HG02884 (cell line): ENCODE data around the gene VMP1.

Experiments
- ATAC-seq: cut with Tn5 transposase; IDR thresholded peaks from one replicate; pipeline ENCODE4 v1.9.1; 2021; ENCODE audit warnings: mild to moderate bottlenecking, moderate library complexity; ENCODE audit not compliant: unreplicated experiment

Gene VMP1

DNA sequence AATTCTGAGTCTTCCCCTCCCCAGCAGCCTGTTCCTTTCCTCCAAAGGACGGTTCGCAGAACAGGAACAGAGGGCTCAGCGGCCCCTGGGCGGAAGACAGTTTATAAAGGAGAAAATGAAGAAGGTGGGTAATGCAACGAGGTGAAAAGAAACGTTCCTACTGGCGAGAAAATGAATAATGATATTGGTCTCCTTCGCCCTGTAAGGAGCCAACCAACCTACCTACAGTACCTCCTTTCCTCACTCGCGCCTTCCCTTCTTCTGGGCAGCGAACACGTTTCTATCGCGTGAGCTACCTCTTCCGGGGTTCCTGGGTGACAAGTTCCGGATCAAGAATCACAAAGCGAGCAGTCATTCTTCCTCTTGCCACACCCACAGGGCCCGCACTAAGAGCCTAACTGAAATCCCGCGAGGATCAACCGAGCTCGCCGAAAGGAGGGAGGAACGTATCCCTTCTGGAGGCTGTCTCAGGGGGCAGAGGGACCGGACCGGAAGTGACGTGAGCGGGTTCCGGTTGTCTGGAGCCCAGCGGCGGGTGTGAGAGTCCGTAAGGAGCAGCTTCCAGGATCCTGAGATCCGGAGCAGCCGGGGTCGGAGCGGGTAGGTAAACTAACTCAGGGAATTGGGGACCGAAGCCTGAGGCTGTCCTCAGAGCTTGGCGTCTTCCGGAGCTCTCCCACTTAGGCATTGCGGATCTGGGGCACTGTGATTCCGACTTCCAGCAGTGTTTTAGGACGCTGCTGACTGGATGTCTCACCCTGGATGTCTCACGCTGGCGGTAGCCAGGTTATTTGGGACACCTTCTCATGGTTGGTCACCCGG is at the start of gene VMP1, which contains the start of gene PTRH2:
Gene VMP1, plus strand, starts transcription at position 506 of the 822 bp plus-strand sequence. CDS start 23,793 bp downstream, outside the sequence.
Gene PTRH2, minus strand, starts transcription at position 282 of the 822 bp plus-strand sequence. CDS start 9,452 bp downstream, outside the sequence.
- peak; percentile 94 for ATAC-seq

DNA sequence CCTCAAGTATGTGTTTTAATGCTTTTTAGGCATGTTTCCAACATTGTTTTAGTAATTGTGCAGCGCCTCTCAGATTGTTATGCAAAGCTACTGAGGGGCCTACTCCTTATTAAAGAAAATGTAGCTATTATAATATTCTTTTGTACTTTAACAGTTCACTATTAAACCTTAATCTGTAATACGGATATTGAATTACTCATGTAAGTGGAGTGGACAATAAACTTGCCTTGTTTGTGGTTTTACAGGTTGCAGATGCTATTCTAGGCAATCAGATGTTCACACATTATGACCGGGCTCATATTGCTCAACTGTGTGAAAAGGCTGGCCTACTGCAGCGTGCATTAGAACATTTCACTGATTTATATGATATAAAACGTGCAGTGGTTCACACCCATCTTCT is 41.2 kb upstream of the VMP1 start:
- no peak for ATAC-seq

DNA sequence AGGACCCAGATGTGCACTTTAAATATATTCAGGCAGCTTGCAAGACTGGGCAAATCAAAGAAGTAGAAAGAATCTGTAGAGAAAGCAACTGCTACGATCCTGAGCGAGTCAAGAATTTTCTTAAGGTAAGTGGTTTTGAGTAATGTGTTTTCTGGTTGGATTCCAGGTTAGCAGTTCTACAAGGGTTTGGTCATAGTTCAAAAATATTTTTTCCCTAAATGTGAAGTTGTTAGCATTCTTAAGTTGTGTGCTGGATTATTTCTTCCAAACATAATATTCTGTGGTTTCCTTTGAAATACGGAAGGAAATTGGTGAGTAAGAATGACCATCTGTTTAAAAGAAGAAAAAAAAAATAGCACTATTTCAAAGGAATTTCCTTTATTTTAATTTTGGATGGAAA is 38.6 kb upstream of the VMP1 start:
- ATAC-seq = no peak

DNA sequence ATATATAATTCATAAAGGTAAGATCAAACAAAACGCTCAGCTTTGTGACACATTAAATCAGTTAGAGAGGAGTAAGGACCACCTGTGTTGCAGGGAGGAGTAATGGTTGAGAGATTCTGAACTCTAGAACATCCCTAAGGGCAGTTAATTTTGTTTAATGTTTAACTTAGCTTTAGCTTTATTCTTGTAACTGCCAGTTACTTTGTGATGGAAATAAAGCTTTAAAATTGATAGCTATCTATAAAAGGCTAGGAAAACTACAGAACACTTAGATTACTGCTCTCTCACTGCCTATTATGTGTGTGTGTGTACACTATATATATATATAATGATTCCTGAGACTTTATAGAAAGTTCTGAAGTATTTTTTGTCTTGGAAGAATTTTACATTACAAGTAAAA is 38.0 kb upstream of the VMP1 start:
- ATAC-seq = no peak

DNA sequence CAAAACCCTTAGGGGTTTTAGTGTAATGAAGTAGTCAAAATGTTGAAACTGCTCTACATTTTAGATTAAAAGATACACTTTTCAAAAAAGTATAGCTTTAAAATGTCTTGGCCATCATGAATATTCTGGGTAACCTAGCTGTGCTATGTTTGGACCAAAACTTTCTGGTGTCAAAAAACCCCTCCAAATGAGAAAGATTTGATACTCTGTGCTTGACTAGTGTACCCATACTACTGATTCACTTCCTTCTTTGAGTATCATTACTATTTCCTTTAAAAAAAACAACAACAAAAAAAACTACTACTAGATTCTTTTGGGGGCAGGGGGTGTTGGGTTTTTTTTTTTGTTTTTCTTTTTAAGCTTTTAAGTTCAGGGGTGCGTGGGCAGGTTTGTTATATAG is 37.5 kb upstream of the VMP1 start:
- ATAC-seq = no peak

DNA sequence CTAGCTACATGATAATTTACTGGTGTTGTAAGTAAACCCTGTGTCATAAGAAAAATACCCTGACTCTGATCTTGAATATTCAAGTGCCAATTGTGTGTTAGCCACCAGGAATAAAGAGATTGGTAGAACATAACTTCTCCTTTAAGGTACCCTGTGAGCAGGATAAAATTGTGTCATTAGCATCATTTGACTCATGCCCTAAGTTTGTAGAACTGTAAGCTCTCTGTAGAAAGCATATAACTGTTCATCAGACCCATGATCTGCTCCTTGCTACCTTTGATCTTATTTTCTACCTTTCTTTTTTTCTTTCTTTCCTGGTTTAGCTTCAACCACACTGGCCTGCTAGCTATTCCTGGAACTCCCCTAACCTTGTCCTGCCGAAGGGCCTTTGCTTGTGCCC is 36.1 kb upstream of the VMP1 start:
- ATAC-seq = no peak

DNA sequence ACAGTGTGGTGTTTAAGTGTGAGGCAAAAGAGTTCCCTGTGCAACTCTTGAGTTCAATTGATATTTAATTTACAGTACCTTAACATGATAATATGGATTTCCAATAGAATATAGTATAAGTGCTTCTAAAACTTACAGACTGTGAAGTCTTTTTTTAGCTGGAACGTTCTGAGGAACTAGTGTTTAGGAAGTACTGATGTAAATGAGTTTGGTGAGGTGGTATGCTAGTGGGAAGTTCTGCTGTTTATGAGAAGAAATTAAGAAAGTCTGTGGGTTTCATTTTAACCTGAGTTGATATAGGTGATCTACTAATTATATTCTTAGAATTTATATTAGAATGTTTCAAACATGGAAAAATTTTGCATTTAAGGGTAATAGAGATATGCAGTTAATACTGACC is 32.2 kb upstream of the VMP1 start:
- no peak for ATAC-seq

DNA sequence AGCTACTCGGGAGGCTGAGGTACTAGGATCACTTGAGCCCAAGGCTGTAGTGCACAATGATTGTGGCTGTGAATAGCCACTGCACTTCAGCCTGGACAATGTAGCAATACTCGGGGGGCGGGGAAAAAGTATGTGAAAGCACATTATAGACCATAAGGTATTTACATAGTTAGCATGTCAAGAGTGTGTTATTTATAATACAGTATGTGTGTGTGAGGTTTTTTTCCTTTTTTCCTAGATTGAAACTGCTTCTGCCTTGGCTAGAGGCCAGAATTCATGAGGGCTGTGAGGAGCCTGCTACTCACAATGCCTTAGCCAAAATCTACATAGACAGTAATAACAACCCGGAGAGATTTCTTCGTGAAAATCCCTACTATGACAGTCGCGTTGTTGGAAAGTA is 30.7 kb upstream of the VMP1 start:
- ATAC-seq = no peak

DNA sequence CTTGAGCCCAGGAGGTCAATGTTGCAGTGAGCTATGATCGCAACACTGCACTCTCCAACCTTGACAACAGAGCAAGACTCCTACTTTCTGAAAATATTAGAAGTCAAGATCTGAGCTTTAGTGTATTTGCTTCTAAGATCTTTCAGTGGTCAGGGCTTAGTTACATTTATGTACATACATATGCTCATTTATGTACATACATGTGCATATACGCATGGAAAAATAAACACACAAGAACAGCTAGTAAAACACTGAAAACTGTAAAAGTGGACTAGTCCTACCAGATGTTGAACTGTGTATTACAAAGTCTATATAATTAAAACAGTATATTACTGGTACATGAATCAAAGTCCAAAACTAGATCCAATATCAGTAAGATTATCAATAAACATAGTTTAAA is 28.5 kb upstream of the VMP1 start:
- ATAC-seq = no peak

DNA sequence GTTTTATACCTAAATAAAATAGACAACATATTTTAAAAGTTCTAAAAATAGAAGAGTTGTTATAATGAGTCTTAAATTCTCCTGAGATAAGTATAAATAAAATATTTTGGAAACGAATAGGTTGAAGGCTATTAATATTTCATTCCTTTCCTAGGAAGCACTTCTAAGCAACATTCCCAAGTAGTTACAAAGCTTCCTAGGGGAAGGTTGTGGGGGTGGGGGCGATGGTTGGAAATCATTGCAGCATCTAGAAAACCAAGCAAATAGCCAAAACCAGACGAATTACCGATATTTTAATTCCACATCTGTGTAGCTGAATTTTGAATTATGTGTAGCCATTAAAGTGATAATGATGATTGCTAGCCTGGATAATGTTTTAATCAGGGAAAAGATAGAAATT is 27.1 kb upstream of the VMP1 start:
- no peak for ATAC-seq

DNA sequence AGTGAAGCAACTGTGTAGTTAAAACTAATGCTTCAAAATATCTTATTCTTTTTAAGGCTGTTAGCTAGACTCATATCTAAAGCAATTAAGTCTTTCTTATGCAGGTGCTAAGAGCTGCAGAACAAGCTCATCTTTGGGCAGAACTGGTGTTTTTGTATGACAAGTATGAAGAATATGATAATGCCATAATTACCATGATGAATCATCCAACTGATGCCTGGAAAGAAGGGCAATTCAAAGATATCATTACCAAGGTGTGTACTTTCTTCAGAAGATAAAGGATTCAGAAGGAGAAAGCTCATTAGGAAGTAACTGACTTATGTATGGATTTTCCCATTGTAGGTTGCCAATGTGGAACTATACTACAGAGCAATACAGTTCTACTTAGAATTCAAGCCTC is 24.2 kb upstream of the VMP1 start:
- no peak for ATAC-seq

DNA sequence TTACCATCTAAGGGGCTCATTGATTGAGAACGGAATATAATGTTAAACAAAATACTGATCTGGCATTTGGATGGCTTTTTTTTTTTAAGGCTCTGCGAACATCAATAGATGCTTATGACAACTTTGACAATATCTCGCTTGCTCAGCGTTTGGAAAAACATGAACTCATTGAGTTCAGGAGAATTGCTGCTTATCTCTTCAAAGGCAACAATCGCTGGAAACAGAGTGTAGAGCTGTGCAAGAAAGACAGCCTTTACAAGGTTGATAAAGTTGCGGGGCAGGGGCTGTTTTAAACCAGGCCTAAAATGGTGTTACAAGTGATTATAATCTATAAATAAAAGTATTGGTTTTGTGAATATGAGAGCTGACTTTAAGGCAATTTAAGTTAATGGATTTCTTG is 22.5 kb upstream of the VMP1 start:
- ATAC-seq = no peak

DNA sequence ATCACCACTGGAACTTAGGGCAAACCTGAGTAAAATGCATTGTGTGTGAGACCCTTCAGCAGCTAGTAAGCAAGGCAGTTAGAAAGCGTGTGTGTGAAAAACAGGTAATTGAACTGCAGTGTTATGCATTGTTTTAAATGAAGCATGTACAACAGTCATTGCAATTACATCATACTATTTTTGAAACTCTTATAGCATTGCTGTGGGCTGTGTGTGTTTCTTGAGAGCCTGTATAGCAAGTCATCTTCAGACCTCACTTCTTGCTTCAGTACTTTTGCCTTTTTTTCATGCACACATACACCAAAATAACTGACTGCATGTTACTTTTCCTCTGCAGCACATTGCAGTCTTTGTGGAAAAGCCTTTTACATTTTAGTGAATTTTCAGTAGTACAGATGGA is 19.4 kb upstream of the VMP1 start:
- no peak for ATAC-seq

DNA sequence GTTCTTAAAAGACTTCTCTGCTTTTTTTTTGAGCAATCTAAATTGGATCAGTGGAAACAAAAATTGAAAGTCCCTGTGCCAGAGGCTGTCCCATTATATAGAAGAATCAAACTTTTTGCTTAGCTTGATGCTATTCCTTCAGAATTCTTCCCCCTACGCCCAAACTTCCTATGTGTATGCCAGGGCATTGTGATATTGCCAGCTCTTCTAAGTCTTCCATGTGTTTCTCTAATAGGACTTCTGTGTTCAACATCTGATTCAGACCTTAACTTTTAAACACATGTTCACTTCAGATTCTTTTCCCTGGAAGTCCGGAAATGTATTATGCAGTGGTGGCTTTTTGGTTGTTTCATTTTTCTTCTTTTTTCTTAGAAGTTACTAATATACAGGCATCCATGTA is 19.0 kb upstream of the VMP1 start:
- ATAC-seq = no peak

DNA sequence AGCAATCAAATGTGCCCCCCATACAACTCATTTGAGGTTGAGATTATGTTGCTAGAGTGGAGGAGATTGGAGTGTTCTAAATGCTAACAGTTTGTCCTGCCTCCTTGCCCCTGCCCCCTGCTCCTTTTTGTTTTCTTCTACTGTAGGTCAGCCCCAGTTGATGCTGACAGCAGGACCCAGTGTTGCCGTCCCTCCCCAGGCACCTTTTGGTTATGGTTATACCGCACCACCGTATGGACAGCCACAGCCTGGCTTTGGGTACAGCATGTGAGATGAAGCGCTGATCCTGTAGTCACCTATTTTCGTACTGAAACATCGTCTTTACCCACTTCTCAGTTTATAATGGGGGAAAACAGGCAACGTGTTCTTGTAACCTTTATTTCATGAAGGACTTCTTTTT is 13.9 kb upstream of the VMP1 start:
- ATAC-seq = no peak

DNA sequence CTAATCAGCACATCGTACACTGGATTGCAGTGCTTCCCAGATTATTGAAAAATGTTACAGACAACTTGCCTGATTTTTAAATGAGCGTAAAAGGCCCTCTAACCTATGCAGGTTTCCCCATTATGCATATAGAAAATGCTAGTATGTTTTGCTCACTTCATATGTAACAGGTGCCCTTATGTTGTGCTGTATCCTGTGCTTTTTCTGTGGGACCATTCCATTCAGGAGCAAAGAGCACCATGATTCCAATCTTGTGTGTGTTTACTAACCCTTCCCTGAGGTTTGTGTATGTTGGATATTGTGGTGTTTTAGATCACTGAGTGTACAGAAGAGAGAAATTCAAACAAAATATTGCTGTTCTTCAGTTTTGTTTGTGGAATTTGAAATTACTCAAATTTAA is 13.1 kb upstream of the VMP1 start:
- ATAC-seq = no peak

DNA sequence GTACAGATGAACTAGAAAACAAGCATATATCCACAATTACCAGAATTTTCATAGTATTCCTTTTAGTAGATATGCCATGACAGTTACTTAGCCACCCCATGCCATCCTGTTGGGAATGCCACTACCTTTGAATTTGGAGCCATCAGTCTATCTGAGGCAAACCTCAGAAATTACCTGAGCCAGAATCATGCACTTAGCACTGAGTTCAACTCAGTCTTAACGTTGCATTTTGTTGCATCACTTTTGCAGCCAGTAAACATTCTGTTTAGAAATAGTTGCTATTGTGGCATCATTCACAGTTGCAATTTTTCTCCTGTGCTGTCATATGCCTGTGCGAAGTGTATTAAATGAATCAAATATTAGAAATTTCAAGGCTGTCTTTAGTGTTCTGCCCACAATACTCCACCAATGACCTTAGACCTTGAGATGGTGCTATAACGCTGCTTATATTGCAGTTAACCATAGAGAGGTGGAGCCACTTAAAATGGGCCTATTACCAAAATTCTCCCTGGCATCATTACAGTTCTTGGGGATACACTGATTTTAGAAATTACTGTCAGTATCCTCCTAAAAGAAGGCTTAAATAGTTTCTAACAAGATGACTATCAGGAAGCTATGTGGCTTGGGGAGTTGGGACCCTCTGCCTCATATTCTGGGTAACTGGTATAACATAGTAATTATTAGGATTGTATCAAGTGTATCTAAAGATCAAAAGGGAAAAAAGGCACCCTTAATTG is 11.3 kb upstream of the VMP1 start:
- ATAC-seq = no peak

DNA sequence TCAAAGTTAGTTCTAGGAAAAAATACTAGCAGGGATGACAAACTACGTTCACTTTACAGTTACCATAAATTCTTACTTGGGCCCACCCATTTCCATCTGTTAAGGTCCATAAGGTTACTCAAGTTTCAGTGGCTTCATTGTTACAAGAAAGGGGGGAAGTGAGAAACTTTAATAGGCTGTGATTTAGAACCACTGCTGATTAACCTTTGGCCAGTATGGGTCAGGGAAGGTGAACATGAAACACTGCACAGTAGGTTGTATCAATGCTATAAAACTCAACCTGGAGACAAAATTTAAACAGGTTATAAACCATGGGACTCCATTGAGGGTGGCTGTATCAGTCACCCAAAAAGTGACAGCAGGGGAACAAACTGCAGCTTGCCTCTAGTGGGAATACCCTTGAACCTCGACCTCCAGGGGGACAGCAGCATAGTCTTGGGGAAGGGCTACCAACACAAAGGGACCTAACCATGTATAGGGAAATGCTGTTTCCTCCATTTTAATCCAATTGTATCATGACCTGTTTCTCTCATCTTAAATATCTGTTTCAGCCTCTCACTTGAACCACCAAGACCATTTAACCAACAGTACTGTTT is 10.7 kb upstream of the VMP1 start:
- no peak for ATAC-seq

DNA sequence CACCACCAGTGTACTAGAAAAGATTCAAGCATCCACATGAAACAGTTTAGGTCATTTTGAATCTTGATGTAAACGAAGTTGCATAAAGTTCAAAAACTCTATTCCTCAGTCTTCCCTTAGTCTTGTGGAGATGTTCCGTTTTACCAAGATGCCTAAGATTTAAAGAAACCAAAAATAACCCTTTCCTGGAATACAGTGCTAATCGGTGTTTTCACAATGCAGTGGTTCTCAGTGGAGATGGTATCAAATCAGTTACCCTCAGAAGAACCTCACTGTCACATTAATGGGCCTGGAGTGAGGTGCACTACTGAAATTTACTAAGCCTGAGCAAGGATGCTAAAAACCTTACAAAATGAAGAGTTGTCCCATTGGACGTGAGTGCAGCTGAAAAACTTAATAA is 9.3 kb upstream of the VMP1 start:
- no peak for ATAC-seq

DNA sequence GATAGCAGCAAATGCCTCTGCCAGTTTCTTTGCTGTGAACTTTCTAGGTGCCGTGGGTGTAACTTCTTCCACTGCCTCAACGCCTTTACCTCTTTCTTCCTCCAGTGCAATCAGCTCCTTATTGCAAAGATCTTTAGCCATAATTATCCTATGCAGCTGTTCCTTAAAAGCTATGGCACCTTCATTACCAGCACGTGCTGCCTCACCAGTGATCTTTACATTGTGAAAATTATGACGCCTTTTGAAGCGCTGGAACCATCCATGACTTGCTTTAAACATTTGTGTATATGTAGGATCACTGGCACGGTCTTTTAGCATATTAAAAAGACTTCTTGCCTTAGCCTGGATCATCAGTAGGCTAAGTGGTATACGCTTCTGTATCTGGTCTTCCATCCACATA is 8.2 kb upstream of the VMP1 start:
- ATAC-seq = no peak

DNA sequence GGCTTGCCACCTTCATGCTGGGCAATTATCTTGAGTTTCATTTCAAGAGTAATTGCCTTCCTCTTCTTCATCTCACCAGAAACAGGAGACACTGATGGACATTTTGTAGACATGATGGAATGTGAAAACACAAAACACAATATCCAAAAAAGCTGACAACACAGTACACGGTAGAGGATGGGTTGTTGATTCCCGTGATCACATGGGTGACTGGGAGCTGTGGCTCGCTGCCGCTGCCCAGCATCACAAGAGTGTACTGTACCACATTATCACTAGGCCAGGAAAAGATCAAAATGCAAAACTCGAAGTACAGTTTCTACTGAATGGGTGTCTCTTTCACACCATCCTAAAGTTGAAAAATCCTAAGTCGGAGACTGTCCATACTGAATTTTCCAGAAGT is 7.7 kb upstream of the VMP1 start:
- no peak for ATAC-seq

DNA sequence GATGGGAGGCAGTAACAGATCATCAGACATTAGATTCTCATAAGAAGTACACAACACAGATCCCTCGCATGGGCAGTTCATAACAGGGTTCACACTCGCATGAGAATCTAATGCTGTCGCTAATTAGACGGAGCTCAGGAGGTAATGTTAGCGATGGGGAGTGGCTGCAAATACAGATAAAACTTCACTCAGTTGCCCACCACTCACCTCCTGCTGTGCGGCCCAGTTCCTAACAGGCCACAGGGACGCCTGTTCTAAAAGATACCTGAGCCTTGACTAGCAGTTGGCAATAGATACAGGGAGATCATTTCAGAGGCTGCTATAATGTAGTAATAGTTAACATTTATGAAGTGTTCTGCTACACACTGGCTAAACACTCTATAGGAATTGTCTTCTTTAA is 5.2 kb upstream of the VMP1 start:
- ATAC-seq = no peak
